Measurements from ENCODE around the gene LHX5.

The LHX5 gene

DNA sequence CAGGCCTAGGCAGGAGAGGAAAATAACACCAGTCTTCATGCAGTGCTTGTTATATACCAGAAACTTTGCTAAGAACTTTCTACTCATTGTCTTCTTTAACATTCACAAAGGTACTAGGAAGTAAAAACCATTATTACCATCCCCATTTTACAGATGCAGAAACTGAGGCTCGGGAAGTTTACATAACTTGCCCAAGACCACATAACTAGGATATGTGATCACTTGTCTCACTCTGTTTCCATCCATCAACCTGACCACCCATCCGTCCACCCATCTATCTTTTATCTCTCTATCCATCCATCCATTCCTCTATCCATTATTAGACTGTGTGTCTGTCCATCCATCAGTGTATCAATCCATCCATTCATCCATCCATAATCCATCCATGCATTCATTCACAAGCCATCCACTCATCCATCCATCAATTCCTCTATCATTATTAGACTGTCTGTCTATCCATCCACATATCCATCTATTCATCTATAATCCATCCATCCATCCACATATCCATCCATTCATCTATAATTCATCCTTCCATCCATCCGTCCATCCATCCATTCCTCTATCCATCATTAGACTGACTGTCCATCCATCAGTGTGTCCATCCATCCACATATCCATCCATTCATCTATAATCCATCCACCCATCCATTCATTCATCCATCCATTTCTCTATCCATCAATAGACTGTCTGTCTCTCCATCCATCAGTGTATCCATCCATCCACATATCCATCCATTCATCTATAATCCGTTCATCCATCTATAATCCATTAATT is 33.0 kb downstream of the LHX5 start:
- FAIRE-seq: no peak

DNA sequence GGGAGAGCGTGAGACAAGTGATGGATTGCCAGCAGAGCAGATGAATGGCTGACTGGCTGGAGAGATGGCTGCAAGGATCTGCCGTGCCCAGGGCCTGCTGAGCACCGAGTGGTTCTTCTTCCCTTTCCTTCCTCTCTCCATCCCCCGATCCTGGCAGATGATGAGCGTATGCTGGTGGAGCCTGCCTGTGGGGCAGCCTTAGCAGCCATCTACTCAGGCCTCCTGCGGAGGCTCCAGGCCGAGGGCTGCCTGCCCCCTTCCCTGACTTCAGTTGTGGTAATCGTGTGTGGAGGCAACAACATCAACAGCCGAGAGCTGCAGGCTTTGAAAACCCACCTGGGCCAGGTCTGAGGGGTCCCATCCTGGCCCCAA is 34.0 kb downstream of the LHX5 start:
- no peak for FAIRE-seq

DNA sequence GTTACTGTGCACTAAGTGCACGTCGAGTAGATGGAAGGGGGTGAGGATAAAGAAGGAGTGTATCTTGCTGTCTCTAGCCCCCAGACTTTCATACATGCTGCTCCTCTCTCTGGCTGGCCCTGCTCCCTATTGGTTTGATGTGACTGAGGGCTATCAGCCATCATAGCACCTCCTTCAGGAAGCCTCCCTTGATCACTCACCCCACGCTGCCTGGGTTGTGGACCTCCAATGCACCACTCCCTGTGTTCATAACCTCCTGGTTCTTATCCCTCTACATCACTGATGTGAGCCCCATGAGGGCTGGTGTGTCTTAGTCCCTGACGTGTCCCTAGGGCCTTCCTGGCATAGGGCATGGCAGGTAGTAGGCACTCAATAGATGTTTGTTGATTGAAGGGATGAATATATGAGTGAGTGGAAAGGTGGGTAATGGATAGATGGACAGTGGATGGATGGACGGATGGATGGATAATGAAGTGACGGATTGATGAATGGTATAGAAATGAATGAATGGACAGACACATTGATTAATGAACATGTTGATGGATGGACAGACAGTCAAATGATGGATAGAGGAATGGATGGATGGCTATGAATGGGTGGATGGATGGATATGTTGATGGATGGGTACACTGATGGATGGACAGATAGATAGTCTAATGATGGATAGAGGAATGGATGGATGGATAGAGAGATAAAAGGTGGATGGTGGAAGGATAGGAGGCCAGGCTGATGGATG is 34.5 kb downstream of the LHX5 start:
- FAIRE-seq: no peak

DNA sequence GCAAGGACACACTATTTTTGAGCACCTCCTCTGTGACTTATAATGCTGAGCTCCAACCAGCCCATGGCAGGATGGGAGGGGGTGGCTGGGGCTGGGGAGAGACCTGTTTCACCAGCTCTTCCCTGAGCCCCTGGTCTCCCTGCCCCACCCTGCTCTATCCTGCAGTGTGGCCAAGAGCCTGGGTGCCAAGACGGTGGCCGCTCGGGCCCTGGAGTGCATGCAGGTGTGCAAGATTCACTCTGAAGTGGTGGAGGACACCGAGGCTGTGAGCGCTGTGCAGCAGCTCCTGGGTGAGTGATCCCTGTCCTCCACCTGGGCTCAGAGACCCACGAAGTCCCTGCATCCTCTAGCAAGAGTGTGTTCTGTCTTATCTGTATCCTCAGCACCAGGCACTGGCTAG is 35.1 kb downstream of the LHX5 start:
- FAIRE-seq: no peak

DNA sequence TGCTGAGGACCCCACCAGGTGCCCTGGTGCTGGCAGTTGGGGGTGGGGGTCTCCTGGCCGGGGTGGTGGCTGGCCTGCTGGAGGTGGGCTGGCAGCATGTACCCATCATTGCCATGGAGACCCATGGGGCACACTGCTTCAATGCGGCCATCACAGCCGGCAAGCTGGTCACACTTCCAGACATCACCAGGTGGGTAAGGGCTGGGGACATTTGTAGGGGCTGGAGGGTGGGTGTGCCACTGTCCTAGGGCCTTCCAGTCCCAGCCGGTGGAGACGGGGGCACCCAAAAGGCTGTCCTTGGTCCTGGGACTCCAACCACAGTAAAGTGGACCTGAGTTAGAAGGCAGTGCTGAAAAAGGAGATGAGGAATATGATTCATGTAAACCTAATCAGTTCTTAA is 36.3 kb downstream of the LHX5 start:
- FAIRE-seq: no peak

DNA sequence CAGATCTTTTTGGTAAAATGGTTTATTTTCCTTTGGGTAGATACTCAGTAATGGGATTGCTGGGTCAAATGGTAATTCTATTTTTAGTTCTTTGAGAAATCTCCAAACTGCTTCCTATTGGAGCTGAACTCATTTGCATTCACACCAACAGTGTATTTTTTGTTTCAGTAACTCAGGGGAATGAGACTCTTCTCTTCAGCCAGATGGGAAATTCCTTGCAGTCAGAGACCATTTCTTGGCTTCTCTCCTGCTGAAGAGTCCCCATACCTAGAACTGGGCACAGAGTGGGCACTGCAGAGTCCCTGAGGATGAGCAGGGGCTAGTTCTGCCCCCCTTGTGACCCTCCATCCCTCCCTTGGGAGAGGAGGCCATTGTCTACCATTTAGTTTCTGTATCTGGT is 38.7 kb downstream of the LHX5 start:
- FAIRE-seq: no peak

DNA sequence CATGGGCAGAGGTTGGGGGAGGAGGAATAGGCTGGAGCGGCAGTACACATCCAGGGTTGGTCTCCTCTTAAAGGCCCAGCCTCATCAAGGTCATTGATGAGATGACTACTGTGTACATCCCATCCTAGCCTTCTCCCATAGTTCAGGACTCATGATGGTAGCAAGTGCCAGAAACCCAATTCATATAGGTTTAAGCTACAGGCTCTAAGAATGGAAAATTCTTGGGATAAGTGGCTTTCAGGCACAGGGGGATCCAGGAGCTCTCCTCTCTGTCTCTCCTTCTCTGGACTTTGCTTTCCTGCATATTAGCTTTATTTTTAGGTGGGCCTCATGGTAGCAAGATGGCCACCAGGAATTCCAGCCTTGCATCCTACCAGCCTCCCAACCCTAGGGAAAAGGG is 43.2 kb downstream of the LHX5 start:
- FAIRE-seq: no peak

DNA sequence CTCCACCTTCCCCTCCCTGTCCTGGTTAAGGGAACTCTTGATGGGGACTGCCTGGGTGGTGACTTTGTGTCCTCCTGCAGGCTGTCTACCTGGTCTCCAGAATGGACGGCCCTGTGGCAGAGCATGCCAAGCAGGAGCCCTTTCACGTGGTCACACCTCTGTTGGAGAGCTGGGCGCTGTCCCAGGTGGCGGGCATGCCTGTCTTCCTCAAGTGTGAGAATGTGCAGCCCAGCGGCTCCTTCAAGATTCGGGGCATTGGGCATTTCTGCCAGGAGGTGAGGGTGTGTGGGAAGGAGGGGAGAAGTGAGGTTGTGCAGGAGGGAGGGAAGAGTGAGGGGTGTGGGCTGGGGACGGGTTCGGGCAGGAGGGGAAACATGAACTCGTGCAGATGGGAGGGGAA is 43.8 kb downstream of the LHX5 start:
- FAIRE-seq: no peak

DNA sequence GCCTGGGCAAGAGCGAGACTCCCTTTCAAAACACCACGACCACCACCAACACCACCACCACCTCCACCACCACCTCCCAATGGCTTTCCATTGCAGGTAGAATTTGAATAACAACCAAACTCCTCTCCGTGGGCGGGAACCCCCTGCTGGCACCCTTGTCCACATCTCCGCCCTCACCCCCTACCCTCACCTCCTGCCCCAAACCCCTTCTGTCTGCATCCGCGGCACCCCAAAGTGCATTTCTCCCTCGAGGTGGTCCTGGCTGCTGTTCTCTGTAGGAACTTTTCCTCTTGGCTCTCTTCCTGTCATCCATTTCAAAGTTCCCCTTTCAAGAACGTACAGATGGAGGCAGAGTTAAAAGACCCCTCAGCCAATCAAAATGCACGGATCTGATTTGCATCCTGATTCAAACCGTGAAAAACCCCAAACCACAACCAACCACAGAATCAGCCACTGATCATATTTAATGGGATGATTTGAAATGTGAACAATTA is 45.7 kb downstream of the LHX5 start:
- no peak for FAIRE-seq

DNA sequence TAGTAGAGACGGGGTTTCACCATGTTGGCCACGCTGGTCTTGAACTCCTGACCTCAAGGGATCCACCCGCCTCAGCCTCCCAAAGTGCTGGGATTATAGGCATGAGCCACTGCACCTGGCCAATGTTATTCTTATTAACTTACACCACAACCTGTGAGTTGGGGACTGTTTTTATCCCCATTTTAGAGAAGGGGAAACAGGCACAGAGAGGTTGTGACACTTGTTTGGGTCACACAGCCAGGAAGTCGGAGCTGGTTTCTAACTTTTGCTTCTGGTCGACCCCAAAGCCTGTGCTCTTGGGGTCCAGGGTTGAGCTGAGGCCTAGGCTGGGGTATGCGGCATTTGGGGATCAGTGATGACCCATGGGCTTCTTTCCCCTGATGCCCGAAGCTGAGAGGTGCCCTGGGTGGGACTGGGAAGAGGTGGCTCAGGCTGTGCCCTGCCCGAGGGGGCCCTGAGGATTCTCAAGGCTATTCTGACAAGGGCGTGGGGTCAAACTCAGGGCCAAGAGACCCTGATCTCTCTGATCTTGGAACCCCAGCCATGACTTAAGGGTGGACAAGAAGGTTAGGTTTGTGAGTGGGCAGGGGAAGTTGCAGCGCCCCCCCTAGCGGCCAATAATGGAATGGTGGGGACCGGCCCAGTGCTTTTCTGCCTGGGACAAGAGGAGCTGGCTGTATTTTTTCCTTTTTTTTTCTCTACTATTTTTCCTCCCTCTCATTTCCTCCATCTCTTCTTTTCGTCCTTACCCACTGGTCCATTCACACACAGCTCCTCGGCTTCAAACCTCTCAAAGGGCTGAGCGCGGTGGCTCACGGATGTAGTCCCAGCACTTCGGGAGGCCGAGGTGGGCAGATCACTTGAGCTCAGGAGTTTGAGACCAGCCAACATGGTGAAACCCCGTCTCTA is 46.5 kb downstream of the LHX5 start:
- no peak for FAIRE-seq

DNA sequence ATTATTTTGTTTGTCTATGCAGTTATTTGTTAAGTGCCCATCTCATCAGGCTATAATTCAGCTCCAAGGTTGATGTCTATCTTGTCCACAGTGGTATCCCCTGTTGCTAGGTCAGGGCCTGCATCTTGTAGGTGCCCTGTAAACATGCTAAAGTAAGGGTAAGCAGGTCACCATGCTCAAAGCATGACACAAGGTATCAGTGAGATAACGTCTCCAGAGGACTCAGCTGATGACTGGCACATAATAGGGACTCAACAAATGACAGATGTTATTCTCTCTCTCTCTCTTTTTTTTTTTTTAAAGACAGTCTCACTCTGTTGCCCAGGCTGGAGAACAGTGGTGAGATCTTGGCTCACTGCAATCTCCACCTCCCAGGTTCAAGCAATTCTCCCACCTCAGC is 47.2 kb downstream of the LHX5 start:
- FAIRE-seq: no peak

DNA sequence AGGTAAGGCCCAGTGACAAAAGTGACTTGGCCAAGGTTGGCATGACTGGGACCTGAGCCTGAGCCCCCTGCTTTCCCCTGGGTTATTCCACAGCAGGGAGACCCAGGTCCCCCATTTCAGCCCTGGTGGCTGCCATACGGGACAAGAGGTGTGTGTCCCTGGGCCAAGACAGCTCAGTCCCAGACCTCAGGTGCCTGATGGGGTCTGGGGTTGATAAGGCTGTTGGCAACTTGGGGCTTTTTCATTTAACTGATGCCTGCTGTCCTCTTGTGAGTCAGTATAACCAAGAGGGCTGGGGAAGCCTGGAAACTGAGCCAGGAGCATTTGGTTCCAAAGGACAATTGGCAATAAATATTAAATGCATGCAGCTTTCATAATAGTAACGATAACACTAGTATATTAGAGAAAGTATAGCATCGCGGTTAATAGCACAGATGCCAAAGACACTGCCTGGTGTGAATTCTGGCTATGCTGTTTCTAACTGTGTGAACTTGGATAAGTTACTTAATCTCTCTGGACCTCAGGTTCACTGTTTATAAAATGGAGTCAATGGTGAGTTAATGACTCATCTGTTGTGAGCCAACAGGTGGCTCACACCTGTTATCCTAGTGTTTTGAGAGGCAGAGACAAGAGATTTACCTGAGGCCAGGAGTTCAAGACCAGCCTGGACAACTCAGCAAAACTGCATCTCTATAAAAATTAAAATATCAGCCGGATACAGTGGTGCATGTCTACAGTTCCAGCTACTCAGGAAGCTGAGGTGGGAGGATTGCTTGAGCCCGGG is 48.6 kb downstream of the LHX5 start:
- FAIRE-seq: no peak

DNA sequence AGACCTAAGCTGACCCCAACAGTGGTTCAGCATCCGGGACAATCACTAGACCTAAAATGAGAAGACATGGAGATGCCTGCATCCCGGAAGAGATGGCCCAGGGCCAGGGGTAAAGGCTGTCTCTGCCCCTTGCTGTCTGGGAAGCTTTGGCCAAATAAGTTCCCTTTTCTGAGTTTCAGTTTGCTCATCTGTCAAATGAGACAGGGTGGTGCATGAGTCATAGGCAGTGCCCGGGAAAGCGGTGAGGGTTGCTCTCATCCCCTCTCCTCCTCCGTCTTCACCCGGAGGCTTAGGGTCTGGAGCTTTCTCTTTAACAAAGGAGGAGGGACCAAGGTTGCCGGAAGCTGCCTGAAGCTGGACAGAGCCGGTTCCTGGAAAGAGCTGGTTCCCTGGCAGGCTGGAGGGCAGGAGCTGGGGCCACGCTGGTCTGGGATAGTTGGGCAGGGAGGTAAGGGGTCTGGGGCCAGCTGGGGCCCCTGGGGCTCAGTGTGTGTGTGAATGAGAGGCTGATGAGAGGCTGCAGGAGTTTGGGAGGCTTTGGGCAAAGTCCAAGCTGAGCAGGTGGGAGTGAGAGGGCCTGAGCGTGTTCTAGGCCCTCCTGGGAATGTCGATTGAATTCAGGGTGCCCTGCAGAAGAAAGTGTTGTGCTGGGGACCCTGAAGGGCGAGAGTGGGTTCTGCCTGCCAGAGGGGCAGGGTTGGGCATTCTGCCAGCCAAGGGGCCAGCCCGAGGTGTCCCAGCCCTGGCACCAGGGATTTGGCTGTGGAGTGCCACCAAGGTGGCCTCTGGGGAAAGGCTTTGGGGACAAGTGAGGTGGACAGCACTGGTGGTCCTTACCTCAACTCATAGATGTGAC is 49.4 kb downstream of the LHX5 start, which contains the start of gene SDSL:
Gene SDSL, plus strand, starts transcription at position 351 of the 856 bp plus-strand sequence. CDS start 5,603 bp downstream, outside the sequence.
- no peak for FAIRE-seq

DNA sequence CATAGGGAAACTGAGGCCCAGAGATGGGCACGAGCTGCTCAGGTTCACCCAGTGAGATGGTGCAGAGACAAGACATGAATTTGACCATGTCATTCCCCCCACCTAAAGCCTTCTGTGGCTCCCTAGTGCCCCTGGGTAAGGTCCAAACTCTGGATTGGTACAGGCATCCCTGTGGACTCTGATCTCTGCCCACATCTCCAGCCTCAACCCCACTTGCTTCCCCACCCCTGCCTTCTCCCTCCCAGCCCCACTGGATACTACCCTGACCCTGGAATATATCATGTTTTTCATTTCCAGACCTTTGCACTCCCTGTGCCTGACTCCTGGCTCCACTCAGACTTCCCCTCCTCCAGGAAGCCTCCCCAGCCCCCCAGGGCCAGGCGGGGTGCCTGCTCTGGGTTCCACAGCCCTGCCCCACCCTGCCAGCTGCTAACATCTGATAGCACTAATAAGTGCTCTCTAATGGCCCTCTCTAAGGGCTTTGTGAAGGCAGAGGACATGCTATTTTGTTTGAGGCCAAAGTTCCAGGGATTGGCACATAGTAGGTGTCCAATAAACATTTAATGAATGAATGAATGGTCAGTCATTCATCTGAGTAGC is 50.6 kb downstream of the LHX5 start:
- FAIRE-seq: no peak

DNA sequence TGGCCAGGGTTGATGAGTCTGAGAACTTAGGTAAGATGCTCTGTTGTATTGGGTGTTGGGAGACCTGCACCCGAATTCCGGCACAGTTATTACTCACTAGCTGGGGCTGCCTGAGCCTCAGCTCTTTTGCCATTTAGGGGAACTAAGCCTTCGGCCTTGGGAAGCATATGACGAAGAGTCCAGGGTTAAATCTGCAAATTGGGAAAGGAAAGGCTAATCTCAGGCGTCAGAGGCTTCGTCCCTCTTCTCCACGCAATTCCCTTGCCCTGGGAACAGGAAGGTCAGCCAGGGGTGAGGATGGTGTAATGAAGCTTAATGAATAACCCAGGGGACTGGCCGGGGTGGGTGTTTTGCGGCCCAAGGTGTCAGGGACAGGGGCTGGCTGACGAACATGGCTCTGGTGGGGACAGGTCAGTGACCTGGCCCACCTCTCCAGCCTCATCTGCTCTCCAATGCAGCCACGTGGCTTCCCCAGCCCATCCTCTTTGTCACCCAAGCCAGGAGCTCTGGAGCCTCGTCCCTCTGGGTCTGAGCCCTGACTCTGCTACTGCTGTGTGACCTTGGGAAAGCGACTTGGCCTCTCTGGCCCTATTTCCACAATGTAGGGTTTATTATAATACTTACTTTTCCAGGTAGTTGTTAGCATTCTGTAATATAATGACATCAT is 53.3 kb downstream of the LHX5 start:
- FAIRE-seq: no peak

DNA sequence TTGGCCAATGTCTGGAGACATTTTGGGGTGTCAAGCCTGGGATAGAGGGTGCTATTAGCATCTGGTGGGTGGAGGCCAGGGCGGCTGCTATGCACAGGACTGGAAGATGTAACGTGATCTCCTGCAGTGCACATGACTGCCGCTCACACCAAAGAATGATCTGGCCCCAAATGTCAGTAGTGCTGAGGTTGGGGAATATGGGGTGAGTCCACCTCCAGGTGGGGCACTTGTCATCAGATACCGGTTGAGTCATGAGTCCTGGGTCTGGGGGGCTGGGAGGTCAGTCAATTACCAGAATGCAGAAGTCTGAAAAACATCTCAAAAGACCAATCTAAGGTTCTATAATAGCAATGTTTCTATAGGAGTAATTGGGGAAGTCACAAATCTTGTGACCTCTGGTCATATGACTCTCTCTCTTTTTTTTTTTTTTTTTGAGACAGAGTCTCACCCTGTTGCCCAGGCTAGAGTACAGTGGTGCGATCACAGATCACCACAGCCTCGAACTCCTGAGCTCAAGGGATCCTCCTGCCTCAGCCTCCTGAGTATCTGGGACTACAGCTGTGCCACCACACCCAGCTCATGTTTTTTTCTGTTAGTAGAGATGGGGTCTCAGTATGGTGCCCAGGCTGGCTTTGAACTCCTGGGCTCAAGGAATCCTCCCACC is 55.4 kb downstream of the LHX5 start:
- FAIRE-seq: no peak

DNA sequence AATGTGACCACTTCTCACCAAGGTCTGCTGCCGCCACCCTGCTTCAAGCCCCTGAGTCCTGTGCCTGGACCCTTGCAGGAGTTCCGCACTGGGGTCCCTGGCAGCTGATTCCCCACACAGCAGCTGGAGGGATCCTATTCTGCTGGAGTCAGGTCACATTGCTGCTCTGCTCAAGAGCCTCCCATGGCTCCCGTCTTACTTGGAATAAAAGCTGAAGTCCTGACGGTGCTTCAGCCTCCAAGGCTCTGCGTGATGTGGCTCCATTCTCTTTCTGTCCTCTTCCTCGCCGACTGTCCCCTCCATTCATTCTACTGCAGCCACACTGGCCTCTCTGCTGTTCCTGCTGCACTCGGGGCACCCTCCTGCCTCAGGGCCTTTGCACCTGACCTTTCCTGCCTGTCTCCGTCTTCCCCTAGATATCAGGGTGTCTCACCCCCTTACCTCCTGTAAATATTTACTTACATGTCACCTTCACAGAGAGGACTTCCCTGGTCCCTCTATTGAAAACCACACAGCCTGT is 57.1 kb downstream of the LHX5 start:
- FAIRE-seq: no peak

DNA sequence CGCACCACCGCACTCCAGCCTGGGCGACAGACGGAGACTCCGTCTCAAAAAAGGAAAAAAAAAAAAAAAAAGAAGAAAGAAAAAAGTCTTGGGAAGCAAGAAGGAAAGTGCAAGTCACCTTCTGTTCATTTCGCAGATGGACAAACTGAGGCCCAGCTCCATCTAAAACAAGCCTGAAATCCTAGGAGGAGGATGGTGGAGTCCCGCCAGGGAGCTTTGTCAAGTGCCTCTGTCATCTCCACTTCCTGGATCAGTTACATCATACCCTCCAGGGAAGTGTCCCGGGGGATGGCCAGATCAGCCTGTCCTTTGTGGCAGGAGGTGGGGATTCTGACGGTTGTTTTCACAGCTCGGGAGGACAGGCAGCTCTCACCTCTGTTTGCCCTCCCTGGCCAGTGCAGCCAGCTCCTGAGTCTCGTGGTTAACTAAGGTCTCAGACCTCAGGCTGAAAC is 58.2 kb downstream of the LHX5 start:
- FAIRE-seq: no peak
